ENCODE measurements around the gene PAFAH1B2. TPM values are rescaled to one million over a fixed set of nuclear protein-coding genes. Genes with fewer than 3 reads are reported as not detected.
A peak's percentile ranks its signal among the peaks of the same experiment; 100 is the strongest.

The PAFAH1B2 gene, protein sequence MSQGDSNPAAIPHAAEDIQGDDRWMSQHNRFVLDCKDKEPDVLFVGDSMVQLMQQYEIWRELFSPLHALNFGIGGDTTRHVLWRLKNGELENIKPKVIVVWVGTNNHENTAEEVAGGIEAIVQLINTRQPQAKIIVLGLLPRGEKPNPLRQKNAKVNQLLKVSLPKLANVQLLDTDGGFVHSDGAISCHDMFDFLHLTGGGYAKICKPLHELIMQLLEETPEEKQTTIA
- total RNA-seq, result 95.0 to 98.6 TPM (median 97.3 TPM) in 3 replicates

DNA sequence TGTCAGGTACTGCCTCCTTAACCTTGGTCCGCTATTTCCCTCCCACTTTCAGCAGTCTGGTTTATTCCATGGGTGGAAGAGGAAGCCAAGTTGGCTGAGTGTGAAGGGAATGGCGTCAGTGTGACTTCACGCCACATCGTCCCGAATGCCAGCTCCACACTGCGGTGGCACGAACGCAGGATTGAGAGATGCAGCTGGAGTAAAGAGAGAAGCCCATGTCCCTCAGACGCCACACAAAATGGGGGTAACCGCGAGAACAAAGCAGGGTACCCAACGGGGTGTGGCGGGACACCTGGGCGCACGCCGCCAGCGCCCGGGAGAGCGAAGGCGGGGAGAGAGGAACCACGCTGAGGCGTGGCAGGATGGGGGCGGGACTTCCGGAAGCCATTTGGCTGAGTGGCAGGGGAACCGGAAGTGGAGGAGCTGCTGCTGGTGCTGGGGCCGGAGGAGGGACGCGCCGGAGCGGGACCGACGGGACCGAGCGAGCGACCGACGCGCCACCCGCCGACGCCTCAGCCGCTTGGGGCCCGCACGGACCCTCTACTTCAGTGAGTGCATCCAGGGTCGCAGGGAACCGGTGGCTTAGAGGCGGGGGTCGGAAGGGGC, at the start of gene PAFAH1B2:
Gene PAFAH1B2 (plus strand): TSS at position 417 of the 606 bp plus-strand sequence. CDS start 8,161 bp downstream, outside the sequence.
- TF ChIP-seq, protein P1, sequence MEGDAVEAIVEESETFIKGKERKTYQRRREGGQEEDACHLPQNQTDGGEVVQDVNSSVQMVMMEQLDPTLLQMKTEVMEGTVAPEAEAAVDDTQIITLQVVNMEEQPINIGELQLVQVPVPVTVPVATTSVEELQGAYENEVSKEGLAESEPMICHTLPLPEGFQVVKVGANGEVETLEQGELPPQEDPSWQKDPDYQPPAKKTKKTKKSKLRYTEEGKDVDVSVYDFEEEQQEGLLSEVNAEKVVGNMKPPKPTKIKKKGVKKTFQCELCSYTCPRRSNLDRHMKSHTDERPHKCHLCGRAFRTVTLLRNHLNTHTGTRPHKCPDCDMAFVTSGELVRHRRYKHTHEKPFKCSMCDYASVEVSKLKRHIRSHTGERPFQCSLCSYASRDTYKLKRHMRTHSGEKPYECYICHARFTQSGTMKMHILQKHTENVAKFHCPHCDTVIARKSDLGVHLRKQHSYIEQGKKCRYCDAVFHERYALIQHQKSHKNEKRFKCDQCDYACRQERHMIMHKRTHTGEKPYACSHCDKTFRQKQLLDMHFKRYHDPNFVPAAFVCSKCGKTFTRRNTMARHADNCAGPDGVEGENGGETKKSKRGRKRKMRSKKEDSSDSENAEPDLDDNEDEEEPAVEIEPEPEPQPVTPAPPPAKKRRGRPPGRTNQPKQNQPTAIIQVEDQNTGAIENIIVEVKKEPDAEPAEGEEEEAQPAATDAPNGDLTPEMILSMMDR (IDR thresholded peaks at IDR 0.05; ENCODE audit: unreplicated experiment), result no peak
- H3K4me3 Mint-ChIP-seq, result peak within 1 kb of the TSS; percentile 95
- DNase-seq (ENCODE audit: low spot score in 2 of 2, unreplicated experiment in 2 of 2), result peak; percentile 89 to 97
- peaks cover 7% of the 10 kb centered on the region for H3K36me3 Mint-ChIP-seq
- no peaks in the 10 kb centered on the region for H3K9me3 Mint-ChIP-seq
- peak within 1 kb of the TSS; percentile 97 for H3K27ac Mint-ChIP-seq
- H3K27me3 Mint-ChIP-seq (ENCODE audit: low read depth), result peaks cover 16% of the 10 kb centered on the region
- H3K4me1 Mint-ChIP-seq, result peaks cover 26% of the 10 kb centered on the region

DNA sequence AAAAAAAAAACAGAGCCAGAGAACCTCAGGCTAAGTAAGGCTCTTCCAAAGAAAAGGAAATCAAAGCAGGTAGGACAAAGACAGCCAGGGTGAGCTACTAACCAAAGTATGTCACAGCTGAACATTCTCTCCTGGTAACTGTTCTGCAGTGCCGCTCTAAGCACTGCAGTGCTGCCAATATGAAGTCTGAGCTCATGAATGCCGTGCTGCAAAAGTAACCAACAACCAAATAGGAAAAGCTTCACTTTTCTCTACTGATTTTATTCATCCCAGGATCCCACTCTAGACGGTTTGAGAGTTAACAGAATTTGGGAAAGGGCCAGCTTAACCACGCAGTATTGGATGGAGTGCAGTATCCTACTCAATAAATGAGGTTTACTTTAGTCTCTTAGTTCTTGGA, 49.3 kb upstream of the PAFAH1B2 start:
- no peak overlapping the region for H3K4me3 Mint-ChIP-seq
- H3K36me3 Mint-ChIP-seq, result peaks cover 5% of the 10 kb centered on the region
- peaks cover 4% of the 10 kb centered on the region for H3K9me3 Mint-ChIP-seq
- no peaks in the 10 kb centered on the region for H3K27me3 Mint-ChIP-seq (ENCODE audit: low read depth)
- TF ChIP-seq, protein P1 (IDR thresholded peaks at IDR 0.05; ENCODE audit: unreplicated experiment), result no peak
- H3K4me1 Mint-ChIP-seq, result peaks cover 47% of the 10 kb centered on the region
- peak overlapping the region; percentile 3 for H3K27ac Mint-ChIP-seq
- DNase-seq (ENCODE audit: low spot score in 2 of 2, unreplicated experiment in 2 of 2), result no peak

DNA sequence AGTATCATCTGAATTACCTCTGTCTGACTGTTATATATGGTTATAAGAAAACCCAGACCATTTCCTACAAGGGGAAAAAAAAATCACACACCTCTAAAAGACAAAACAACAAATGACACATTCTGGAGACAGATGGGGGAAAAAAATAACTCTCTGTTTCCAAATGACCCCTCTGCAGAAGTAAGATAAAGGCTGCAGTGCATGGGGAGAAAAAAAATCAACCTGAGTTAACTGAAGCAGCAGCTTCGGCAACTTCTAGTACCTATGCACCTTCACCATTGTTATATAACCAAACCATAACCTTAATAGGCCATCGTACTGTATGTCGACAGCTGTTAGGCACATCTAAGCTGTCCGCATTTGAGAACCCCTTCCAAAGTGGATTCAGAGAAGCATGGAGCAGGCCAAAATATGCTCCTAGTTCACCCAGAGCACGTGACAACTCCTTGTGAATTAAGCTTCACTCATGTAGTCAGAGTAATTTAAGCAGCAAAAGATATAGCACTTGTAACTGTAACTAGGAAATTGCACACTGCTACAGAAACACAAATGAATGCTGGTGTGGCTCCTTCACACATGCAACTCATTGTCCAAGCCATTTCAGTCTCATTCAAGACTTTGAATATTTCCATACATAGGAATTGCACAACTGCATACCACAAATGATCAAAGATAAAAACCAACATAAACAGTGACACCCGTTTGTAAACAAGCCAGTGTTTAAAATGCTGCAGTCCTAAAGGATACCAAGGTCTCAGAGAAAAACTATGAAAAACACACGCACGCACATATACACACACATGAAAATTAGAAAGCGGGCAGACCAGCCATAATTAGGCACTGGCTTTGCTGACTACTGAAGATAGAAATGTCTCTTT, 48.6 kb upstream of the PAFAH1B2 start:
- H3K27me3 Mint-ChIP-seq (ENCODE audit: low read depth), result no peaks in the 10 kb centered on the region
- peak overlapping the region; percentile 91 for H3K27ac Mint-ChIP-seq
- peaks cover 5% of the 10 kb centered on the region for H3K36me3 Mint-ChIP-seq
- DNase-seq (ENCODE audit: low spot score in 2 of 2, unreplicated experiment in 2 of 2), result no peak
- TF ChIP-seq, protein P1 (IDR thresholded peaks at IDR 0.05; ENCODE audit: unreplicated experiment), result no peak
- H3K9me3 Mint-ChIP-seq, result peaks cover 4% of the 10 kb centered on the region
- peak overlapping the region; percentile 88 for H3K4me3 Mint-ChIP-seq
- H3K4me1 Mint-ChIP-seq, result peaks cover 48% of the 10 kb centered on the region

DNA sequence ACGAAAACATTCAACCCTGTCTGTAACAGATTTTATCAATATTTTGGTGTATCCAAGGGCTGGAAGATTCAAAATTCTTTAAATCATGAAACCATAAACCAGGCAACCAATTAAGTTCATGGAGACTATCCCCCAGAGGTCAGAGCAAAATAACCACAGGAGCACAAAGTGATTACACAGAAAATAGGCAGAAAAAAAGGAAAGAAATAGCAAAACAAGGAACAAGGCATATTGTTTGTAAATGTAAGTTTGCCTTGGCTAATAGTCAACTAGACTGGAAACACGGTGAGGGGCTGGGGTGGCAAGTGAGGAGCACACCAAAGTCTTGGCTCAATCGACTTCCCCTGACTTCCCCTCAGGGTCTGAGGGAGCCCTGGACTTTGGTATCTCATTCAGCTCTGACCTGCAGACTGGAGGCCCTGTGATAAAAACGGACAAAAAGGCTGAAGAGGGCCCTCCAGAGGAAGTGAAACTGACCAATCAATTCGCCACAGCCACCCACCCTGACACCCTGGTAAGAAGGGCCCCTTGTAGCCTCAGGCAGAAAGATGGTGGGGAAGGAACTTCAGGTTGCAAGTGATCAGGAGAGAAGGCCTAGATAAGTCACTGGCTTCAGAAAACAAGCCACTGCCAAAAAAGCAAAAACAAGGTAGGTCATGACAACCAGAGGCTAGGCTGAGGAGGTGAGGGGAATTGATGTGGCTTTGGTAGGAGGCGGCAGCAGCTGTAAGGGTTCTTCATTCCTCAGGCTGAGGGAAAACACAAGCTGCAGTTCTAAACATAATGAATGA, 47.7 kb upstream of the PAFAH1B2 start:
- H3K27ac Mint-ChIP-seq, result peak overlapping the region; percentile 91
- H3K36me3 Mint-ChIP-seq, result peaks cover 5% of the 10 kb centered on the region
- no peaks in the 10 kb centered on the region for H3K27me3 Mint-ChIP-seq (ENCODE audit: low read depth)
- no peak for DNase-seq (ENCODE audit: low spot score in 2 of 2, unreplicated experiment in 2 of 2)
- H3K4me3 Mint-ChIP-seq, result peak overlapping the region; percentile 88
- peaks cover 50% of the 10 kb centered on the region for H3K4me1 Mint-ChIP-seq
- TF ChIP-seq, protein P1 (IDR thresholded peaks at IDR 0.05; ENCODE audit: unreplicated experiment), result no peak
- H3K9me3 Mint-ChIP-seq, result peaks cover 4% of the 10 kb centered on the region

DNA sequence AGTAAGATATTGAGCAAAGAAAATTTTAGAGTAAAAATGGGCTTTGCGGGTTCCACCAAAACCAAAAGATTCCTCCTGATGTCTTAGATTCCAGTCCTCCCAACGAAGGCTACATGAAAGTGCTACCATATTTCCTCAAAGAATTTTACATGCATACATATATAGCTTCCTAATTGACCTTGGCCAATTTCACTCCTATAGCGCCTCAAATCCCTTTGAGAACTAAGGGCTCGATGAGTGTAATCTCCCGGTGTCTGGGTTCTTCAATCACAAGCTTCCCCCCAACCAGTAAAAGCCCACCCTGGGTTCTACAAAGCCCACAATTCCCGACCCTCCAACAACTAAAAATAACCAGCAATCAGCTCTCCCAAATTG, 47.1 kb upstream of the PAFAH1B2 start:
- Mint-ChIP-seq H3K27ac (peak overlapping the region; percentile 91), H3K4me1 (peaks cover 50% of the 10 kb centered on the region), H3K36me3 (peaks cover 4% of the 10 kb centered on the region), H3K4me3 (peak overlapping the region; percentile 88), H3K27me3 (ENCODE audit: low read depth) (no peaks in the 10 kb centered on the region), H3K9me3 (peaks cover 3% of the 10 kb centered on the region)
- TF ChIP-seq, protein P1 (IDR thresholded peaks at IDR 0.05; ENCODE audit: unreplicated experiment), result no peak
- DNase-seq (ENCODE audit: low spot score in 2 of 2, unreplicated experiment in 2 of 2), result no peak
